HepG2 (cell line): ENCODE measurements around the gene TMCC2. TPM values are rescaled to one million over a fixed set of nuclear protein-coding genes. Genes with fewer than 3 reads are reported as not detected.

ENCODE experiments used
- BRCA1 ChIP-seq: sonication (generic); formaldehyde crosslinking; IDR thresholded peaks from 2 replicates; pipeline ENCODE4 v1.4.0; 2020; ENCODE audit warnings: missing genetic modification reagents
- KIAA2018 ChIP-seq: sonication (generic); formaldehyde crosslinking; IDR thresholded peaks from 2 replicates; pipeline ENCODE4 v1.5.0; 2020; ENCODE audit warnings: mild to moderate bottlenecking, missing genetic modification reagents, borderline replicate concordance
- PRDM15 ChIP-seq: sonication (generic); formaldehyde crosslinking; IDR thresholded peaks from 2 replicates; pipeline ENCODE4 v1.4.0; 2020; ENCODE audit warnings: missing genetic modification reagents
- ZNF333 ChIP-seq: sonication (generic); formaldehyde crosslinking; IDR thresholded peaks from 2 replicates; pipeline ENCODE4 v1.4.0; 2020; ENCODE audit warnings: mild to moderate bottlenecking, missing genetic modification reagents, borderline replicate concordance
- ZNF513 ChIP-seq: sonication (generic); formaldehyde crosslinking; conservative IDR thresholded peaks from 2 replicates; pipeline ENCODE4 v1.5.0; 2020; ENCODE audit warnings: missing genetic modification reagents
- ZNF564 ChIP-seq: sonication (generic); formaldehyde crosslinking; IDR thresholded peaks from 2 replicates; pipeline ENCODE4 v1.8.1; 2023; ENCODE audit warnings: mild to moderate bottlenecking, missing genetic modification reagents
- polyA plus RNA-seq, 8 experiments: library from polyadenylated mRNA; depleted of rRNA in 3 of 8; stranded (reverse) in 7 of 8; unstranded in 1 of 8; fragments of >200 nt; fragmentation: Illumina TruSeq in 4 of 8; extraction: Trizol in 4 of 8; gene quantifications; 2 replicates each; pipeline versions ENCODE4 v1.2.1 to v1.2.3, GENCODE V29; 2011 to 2016; ENCODE audit warnings: low read depth in 4 of 8, missing spikeins in 1 of 8, mixed read lengths in 1 of 8; ENCODE audit not compliant: insufficient read depth in 1 of 8
- total RNA-seq, 5 experiments: library from RNA; depleted of rRNA; stranded (reverse); fragments of >200 nt; fragmentation: Illumina TruSeq; extraction: Trizol; gene quantifications; 2 replicates each; pipeline ENCODE4 v1.2.3, GENCODE V29; 2016; ENCODE audit warnings: low read depth in 1 of 5

The TMCC2 gene
- total and polyA plus RNA-seq, 2 of the 13 experiments (the other 11 are each of a cell fraction or from before 2014, with no cell fraction given), result 0.12 to 0.24 TPM

GRCh38 chr1:205267306-205267902 is 39.7 kb downstream of the TMCC2 start (continued):
- TF ChIP-seq ZNF513 (no peak), BRCA1 (CRISPR knock-in tag) (no peak), KIAA2018 (CRISPR knock-in tag) (no peak), PRDM15 (CRISPR knock-in tag) (no peak), ZNF333 (CRISPR knock-in tag) (no peak), ZNF564 (CRISPR knock-in tag) (no peak)
